ENCODE data around the gene TIMM29. TPM values are rescaled to one million over a fixed set of nuclear protein-coding genes. Genes with fewer than 3 reads are reported as not detected.

TIMM29 gene
- polyA plus RNA-seq, 3 donors: 5.2 to 18.7 (median 14.1) TPM

GRCh38 chr19:10908380-10908960 is 20.1 kb upstream of the TIMM29 start:
- Mint-ChIP-seq H3K27me3 (ENCODE audit: low read depth in 3 of 3) (peaks cover 0 to 3% (median 3%) of the 10 kb centered on the region in 3 donors), H3K4me3 (no peak overlapping the region), H3K9me3 (peaks cover 0 to 2% (median 0%) of the 10 kb centered on the region in 7 donors), H3K27ac (no peak overlapping the region), H3K36me3 (peaks cover 37 to 60% of the 10 kb centered on the region in 2 donors), H3K4me1 (peaks cover 2% of the 10 kb centered on the region)
- Histone ChIP-seq H3K79me2 (ENCODE audit: insufficient read depth, low read length) (no peaks in the 10 kb centered on the region), H4K20me1 (ENCODE audit: insufficient read depth, low read length) (no peaks in the 10 kb centered on the region), H3K4me1 (ENCODE audit: control insufficient read depth in 1 of 2, insufficient read depth in 2 of 2, low read length in 2 of 2) (no peaks in the 10 kb centered on the region), H3K27ac (ENCODE audit: low read depth in 1 of 2, low read length in 2 of 2) (no peak overlapping the region), H3K27me3 (ENCODE audit: control insufficient read depth in 2 of 2, insufficient read depth in 2 of 2, low read length in 2 of 2) (no peaks in the 10 kb centered on the region), H3K36me3 (replicated peaks in 1 of 2; ENCODE audit: control insufficient read depth in 1 of 2, insufficient read depth in 2 of 2, low read length in 2 of 2) (peaks cover 41 to 53% of the 10 kb centered on the region in 2 donors), H3K4me2 (replicated peaks; ENCODE audit: extremely low read depth, low read length, poor library complexity, severe bottlenecking) (no peak overlapping the region), H3K4me3 (replicated peaks in 1 of 3; ENCODE audit: low read depth in 2 of 3, low read length in 3 of 3) (no peak overlapping the region), H2AFZ (ENCODE audit: insufficient read depth, low read depth, low read length, poor library complexity, severe bottlenecking) (no peak overlapping the region), H3K9me3 (replicated peaks in 1 of 2; ENCODE audit: control insufficient read depth in 1 of 2, insufficient read depth in 1 of 2, low read length in 2 of 2) (no peaks in the 10 kb centered on the region), H3K9ac (ENCODE audit: insufficient read depth, low read length, poor library complexity, severe bottlenecking) (no peak overlapping the region)
- no peak for TF ChIP-seq CTCF (IDR thresholded peaks at IDR 0.05)
- intact Hi-C loops (cut with micrococcal nuclease): no loop called here
- WGBS (ENCODE audit: insufficient coverage): 98% methylated on average over 17 of the region's 17 CpGs
- no peak for DNase-seq

- Histone ChIP-seq H2AFZ (ENCODE audit: insufficient read depth, low read depth, low read length, poor library complexity, severe bottlenecking) (no peak overlapping the region), H3K27me3 (ENCODE audit: control insufficient read depth in 2 of 2, insufficient read depth in 2 of 2, low read length in 2 of 2) (no peaks in the 10 kb centered on the region), H3K4me2 (replicated peaks; ENCODE audit: extremely low read depth, low read length, poor library complexity, severe bottlenecking) (no peak overlapping the region), H4K20me1 (ENCODE audit: insufficient read depth, low read length) (no peaks in the 10 kb centered on the region), H3K4me3 (replicated peaks in 1 of 3; ENCODE audit: low read depth in 2 of 3, low read length in 3 of 3) (no peak overlapping the region), H3K4me1 (ENCODE audit: control insufficient read depth in 1 of 2, insufficient read depth in 2 of 2, low read length in 2 of 2) (no peaks in the 10 kb centered on the region), H3K36me3 (replicated peaks in 1 of 2; ENCODE audit: control insufficient read depth in 1 of 2, insufficient read depth in 2 of 2, low read length in 2 of 2) (peaks cover 53 to 80% of the 10 kb centered on the region in 2 donors), H3K79me2 (ENCODE audit: insufficient read depth, low read length) (no peaks in the 10 kb centered on the region), H3K27ac (ENCODE audit: low read depth in 1 of 2, low read length in 2 of 2) (no peak overlapping the region), H3K9ac (ENCODE audit: insufficient read depth, low read length, poor library complexity, severe bottlenecking) (no peak overlapping the region), H3K9me3 (replicated peaks in 1 of 2; ENCODE audit: control insufficient read depth in 1 of 2, insufficient read depth in 1 of 2, low read length in 2 of 2) (no peaks in the 10 kb centered on the region)
- H3K4me3 Mint-ChIP-seq: no peak overlapping the region
- peaks cover 0 to 3% (median 3%) of the 10 kb centered on the region in 3 donors for H3K27me3 Mint-ChIP-seq (ENCODE audit: low read depth in 3 of 3)
- 97% methylated on average over 22 of the region's 31 CpGs for WGBS (ENCODE audit: insufficient coverage)
- H3K27ac Mint-ChIP-seq: no peak overlapping the region
- peaks cover 50 to 83% of the 10 kb centered on the region in 2 donors for H3K36me3 Mint-ChIP-seq
- no peak for TF ChIP-seq CTCF (IDR thresholded peaks at IDR 0.05)
- peaks cover 0 to 2% (median 0%) of the 10 kb centered on the region in 7 donors for H3K9me3 Mint-ChIP-seq
- intact Hi-C loops (cut with micrococcal nuclease): no loop called here
- no peak for DNase-seq
- peaks cover 2% of the 10 kb centered on the region for H3K4me1 Mint-ChIP-seq
Measured at GRCh38 chr19:10911579-10912363, 16.8 kb upstream of the TIMM29 start.

Data from CD14-positive monocyte (primary cell).